Measurements from ENCODE around the gene ASAP2.

DNA sequence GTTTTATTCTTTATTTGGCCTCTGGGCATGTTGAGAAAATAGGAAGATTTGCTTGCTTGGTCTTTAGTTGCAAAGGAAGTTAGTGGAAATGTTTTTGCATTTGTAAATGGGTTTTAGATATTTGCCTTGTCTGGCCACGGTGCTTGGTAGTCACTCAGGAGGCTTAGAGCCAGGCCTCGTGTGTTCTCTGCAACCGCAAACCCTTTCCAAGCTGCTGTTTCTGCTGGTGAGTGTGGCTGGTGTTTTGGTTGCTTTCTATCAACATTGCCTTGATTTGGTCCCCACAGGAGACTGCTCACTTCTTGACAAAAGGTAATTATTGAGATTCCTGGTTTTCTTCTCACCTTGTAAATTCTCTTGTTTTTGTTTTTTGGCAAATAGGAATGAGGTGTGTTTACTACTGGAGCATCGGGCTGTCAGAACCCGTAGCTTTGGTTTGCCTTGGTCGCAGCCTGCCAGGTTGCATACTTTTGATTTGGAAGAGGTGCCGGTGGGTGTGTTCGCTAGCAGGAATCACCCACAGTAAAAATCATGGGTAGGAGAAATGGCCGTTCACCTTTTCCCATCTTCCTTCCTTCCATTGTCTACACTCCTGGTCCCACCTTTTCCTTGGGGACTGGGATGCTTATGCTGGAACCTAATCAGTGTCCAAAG lies 15.8 kb downstream of the ASAP2 start:
- no peak for TF ChIP-seq EZH2 (IDR thresholded peaks at IDR 0.05)
- TF ChIP-seq POLR2AphosphoS5 (IDR thresholded peaks at IDR 0.05; ENCODE audit: borderline replicate concordance, low read depth, low read length): no peak
- TF ChIP-seq FOXP2 (optimal IDR thresholded peaks at IDR 0.05; ENCODE audit: control extremely low read depth, extremely low read length, insufficient read depth): no peak

Data from SK-N-MC (cell line).